HepG2 (cell line): ENCODE results near the gene SNX13. TPM values are rescaled to one million over a fixed set of nuclear protein-coding genes. Genes with fewer than 3 reads are reported as not detected.

Experiments used
- ARHGAP35 ChIP-seq: sonication (generic); formaldehyde crosslinking; IDR thresholded peaks from 2 replicates; pipeline ENCODE4 v1.9.0; 2022; ENCODE audit warnings: mild to moderate bottlenecking, inconsistent platforms, moderate library complexity, missing genetic modification reagents, borderline replicate concordance
- DBP ChIP-seq: sonication (generic); formaldehyde crosslinking; IDR thresholded peaks from 2 replicates; pipeline ENCODE4 v1.4.0; 2020; ENCODE audit warnings: missing genetic modification reagents; ENCODE audit errors: not compliant biosample characterization
- DMTF1 ChIP-seq: sonication (generic); formaldehyde crosslinking; IDR thresholded peaks from 2 replicates; pipeline ENCODE4 v1.4.0; 2020; ENCODE audit warnings: mild to moderate bottlenecking, missing genetic modification reagents
- KDM5A ChIP-seq: fragments of 200-600 bp; sonication (generic); IDR thresholded peaks from 2 replicates; pipeline ENCODE4 v1.7.0; 2018; ENCODE audit warnings: antibody characterized with exemption, mild to moderate bottlenecking, low read length, borderline replicate concordance
- NFAT5 ChIP-seq: sonication (generic); formaldehyde crosslinking; IDR thresholded peaks from 2 replicates; pipeline ENCODE4 v1.4.0; 2020; ENCODE audit warnings: missing genetic modification reagents
- PRDM10 ChIP-seq: sonication (generic); formaldehyde crosslinking; IDR thresholded peaks from 2 replicates; pipeline ENCODE4 v1.4.0; 2020; ENCODE audit warnings: low read depth, missing genetic modification reagents
- SALL1 ChIP-seq: sonication (generic); formaldehyde crosslinking; IDR thresholded peaks from 2 replicates; pipeline ENCODE4 v1.8.0; 2022; ENCODE audit warnings: mild to moderate bottlenecking, missing genetic modification reagents
- TFAP4 ChIP-seq: sonication (generic); IDR thresholded peaks from 2 replicates; pipeline ENCODE4 v1.6.1; 2016; ENCODE audit warnings: low read depth, borderline replicate concordance
- ZBTB43 ChIP-seq: sonication (generic); formaldehyde crosslinking; conservative IDR thresholded peaks from 2 replicates; pipeline ENCODE4 v1.4.0; 2020; ENCODE audit warnings: missing genetic modification reagents
- ZKSCAN1 ChIP-seq: fragments of 150-350 bp; IDR thresholded peaks from 2 replicates; pipeline ENCODE4 v1.6.1; 2014; ENCODE audit warnings: low read length
- ZNF274 ChIP-seq: sonication (generic); formaldehyde crosslinking; IDR thresholded peaks from 2 replicates; pipeline ENCODE4 v1.5.1; 2020; ENCODE audit warnings: mild to moderate bottlenecking, missing genetic modification reagents
- ZNF614 ChIP-seq: IDR thresholded peaks from 2 replicates; pipeline ENCODE4 v1.6.1; 2018; ENCODE audit warnings: missing biosample characterization, missing genetic modification reagents, inconsistent platforms, borderline replicate concordance
- polyA plus RNA-seq, 8 experiments: library from polyadenylated mRNA; depleted of rRNA in 3 of 8; stranded (reverse) in 7 of 8; unstranded in 1 of 8; fragments of >200 nt; fragmentation: Illumina TruSeq in 4 of 8; extraction: Trizol in 4 of 8; gene quantifications; 2 replicates each; pipeline versions ENCODE4 v1.2.1 to v1.2.3, GENCODE V29; 2011 to 2016; ENCODE audit warnings: low read depth in 4 of 8, missing spikeins in 1 of 8, mixed read lengths in 1 of 8; ENCODE audit not compliant: insufficient read depth in 1 of 8
- total RNA-seq, 5 experiments: library from RNA; depleted of rRNA; stranded (reverse); fragments of >200 nt; fragmentation: Illumina TruSeq; extraction: Trizol; gene quantifications; 2 replicates each; pipeline ENCODE4 v1.2.3, GENCODE V29; 2016; ENCODE audit warnings: low read depth in 1 of 5

Gene SNX13
- total and polyA plus RNA-seq, 2 of the 13 experiments (the other 11 are each of a cell fraction or from before 2014, with no cell fraction given), result 14.3 to 32.3 TPM

GRCh38 chr7:17940302-17940883 lies at the start of gene SNX13 (continued):
- TF ChIP-seq TFAP4 (peak; percentile 8; the same call in 1 of the 2 replicates), ZBTB43 (CRISPR knock-in tag) (peak; percentile 23; the same call in 1 of the 2 replicates), ZKSCAN1 (no peak), KDM5A (0 out of 2 replicates have a peak, but pooled peaks have one; percentile 28), ZNF614 (CRISPR knock-in tag) (peak; percentile 75; the same call in 1 of the 2 replicates), ARHGAP35 (no peak), NFAT5 (no peak), DBP (CRISPR knock-in tag) (no peak), ZNF274 (CRISPR knock-in tag) (peak; percentile 75; the same call in 1 of the 2 replicates), PRDM10 (CRISPR knock-in tag) (peak; percentile 49; the same call in 1 of the 2 replicates), SALL1 (CRISPR knock-in tag) (peak; percentile 71), DMTF1 (CRISPR knock-in tag) (no peak)
